Measurements from ENCODE around the gene TRIM13. TPM values are rescaled to one million over a fixed set of nuclear protein-coding genes. Genes with fewer than 3 reads are reported as not detected.

TRIM13 gene
- total RNA-seq, 3 donors from 2014 or later (not counting 1 experiment from before 2014, with no cell fraction given): 18.9 to 22.1 (median 20.6) TPM

DNA sequence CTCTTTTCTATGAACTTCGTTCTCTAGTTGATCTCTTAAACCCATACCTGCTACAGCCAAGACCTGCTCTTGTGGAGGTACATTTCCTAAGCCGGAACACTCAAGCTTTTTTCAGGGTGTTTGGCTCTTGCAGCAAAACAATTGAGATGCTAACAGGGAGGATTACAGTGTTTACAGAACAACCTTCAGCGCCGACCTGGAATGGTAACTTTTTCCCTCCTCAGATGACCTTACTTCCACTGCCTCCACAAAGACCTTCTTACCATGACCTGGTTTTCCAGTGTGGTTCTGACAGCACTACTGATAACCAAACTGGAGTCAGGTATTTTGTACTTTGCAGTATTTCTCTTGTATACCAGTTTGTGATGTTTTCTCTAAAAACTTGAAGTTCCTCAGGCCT is 18.9 kb downstream of the TRIM13 start:
- Mint-ChIP-seq H3K4me3 (no peak overlapping the region), H3K9me3 (no peaks in the 10 kb centered on the region), H3K4me1 (peaks cover 33 to 43% of the 10 kb centered on the region in 2 donors), H3K36me3 (peaks cover 13% of the 10 kb centered on the region), H3K27ac (peak overlapping the region; percentile 58 to 59), H3K27me3 (ENCODE audit: low read depth in 2 of 2) (no peaks in the 10 kb centered on the region)
- no peak overlapping the region for H3K27ac ChIP-seq (ENCODE audit: low read length)
- no peaks in the 10 kb centered on the region for H3K9me3 ChIP-seq (ENCODE audit: control insufficient read depth, insufficient read depth, low read length)
- ATAC-seq (no peak), DNase-seq (no peak)
- H3K4me3 ChIP-seq (ENCODE audit: low read length): no peak overlapping the region
- H3K36me3 ChIP-seq (ENCODE audit: control insufficient read depth, insufficient read depth, low read length): peaks cover 47% of the 10 kb centered on the region
- H3K27me3 ChIP-seq (ENCODE audit: control insufficient read depth, insufficient read depth, low read length): no peaks in the 10 kb centered on the region
- TF ChIP-seq, protein P1, sequence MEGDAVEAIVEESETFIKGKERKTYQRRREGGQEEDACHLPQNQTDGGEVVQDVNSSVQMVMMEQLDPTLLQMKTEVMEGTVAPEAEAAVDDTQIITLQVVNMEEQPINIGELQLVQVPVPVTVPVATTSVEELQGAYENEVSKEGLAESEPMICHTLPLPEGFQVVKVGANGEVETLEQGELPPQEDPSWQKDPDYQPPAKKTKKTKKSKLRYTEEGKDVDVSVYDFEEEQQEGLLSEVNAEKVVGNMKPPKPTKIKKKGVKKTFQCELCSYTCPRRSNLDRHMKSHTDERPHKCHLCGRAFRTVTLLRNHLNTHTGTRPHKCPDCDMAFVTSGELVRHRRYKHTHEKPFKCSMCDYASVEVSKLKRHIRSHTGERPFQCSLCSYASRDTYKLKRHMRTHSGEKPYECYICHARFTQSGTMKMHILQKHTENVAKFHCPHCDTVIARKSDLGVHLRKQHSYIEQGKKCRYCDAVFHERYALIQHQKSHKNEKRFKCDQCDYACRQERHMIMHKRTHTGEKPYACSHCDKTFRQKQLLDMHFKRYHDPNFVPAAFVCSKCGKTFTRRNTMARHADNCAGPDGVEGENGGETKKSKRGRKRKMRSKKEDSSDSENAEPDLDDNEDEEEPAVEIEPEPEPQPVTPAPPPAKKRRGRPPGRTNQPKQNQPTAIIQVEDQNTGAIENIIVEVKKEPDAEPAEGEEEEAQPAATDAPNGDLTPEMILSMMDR (IDR thresholded peaks at IDR 0.05): no peak
- intact Hi-C loops (cut with micrococcal nuclease): no loop called here
- H3K4me1 ChIP-seq (ENCODE audit: control insufficient read depth, insufficient read depth, low read length): no peaks in the 10 kb centered on the region
- 96% methylated on average over 4 of the region's 4 CpGs for WGBS (ENCODE audit: insufficient coverage)

DNA sequence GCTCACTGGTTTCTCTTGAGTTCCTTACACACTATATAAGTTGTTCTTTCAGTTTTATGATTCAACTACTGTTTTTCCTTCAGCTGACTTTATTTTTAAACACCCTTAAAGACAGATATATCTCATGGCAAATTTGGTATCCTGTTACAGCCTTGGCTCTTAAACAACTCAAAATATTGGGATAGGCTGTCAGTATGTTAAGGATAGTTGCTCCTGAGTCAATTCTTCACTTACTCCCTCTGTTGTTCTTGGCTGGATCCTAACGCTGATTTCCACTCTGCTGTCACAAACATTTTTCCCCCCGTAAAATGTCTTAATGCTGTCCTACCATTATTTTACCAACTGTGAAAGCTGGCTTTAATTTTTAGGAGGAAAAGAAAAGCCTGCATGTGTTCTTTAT is 19.6 kb downstream of the TRIM13 start:
- H3K4me3 Mint-ChIP-seq: no peak overlapping the region
- peaks cover 13% of the 10 kb centered on the region for H3K36me3 Mint-ChIP-seq
- WGBS (ENCODE audit: insufficient coverage): no CpG with 5 or more reads among the region's 2 CpGs
- Histone ChIP-seq H3K36me3 (ENCODE audit: control insufficient read depth, insufficient read depth, low read length) (peaks cover 40% of the 10 kb centered on the region), H3K9me3 (ENCODE audit: control insufficient read depth, insufficient read depth, low read length) (no peaks in the 10 kb centered on the region), H3K4me3 (ENCODE audit: low read length) (no peak overlapping the region), H3K4me1 (ENCODE audit: control insufficient read depth, insufficient read depth, low read length) (no peaks in the 10 kb centered on the region), H3K27me3 (ENCODE audit: control insufficient read depth, insufficient read depth, low read length) (no peaks in the 10 kb centered on the region), H3K27ac (ENCODE audit: low read length) (no peak overlapping the region)
- intact Hi-C loops (cut with micrococcal nuclease): no loop called here
- ATAC-seq (no peak), DNase-seq (no peak)
- H3K4me1 Mint-ChIP-seq: peaks cover 33 to 36% of the 10 kb centered on the region in 2 donors
- TF ChIP-seq, protein P1 (IDR thresholded peaks at IDR 0.05): no peak
- H3K27me3 Mint-ChIP-seq (ENCODE audit: low read depth in 2 of 2): no peaks in the 10 kb centered on the region
- H3K27ac Mint-ChIP-seq: peak overlapping the region; percentile 58 to 59
- H3K9me3 Mint-ChIP-seq: no peaks in the 10 kb centered on the region

DNA sequence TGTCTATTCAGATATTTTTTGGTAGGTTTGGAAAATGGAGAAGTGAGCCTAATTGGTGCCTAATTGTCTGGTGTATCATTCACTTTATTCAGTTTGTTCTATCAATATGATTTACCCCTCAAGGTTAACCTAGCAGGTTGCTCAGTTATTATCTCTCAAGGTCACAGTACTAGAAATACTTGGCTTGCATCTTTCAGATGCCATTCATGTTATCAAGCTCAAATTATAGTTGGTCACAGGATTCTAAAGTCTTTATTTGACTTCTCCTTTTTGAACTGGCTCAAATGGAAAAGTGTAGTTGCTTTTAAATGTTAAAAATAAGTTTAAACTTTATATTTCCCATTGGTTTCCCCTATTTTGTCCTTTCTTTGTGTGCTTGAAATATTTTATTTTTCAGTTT is 21.0 kb downstream of the TRIM13 start:
- Mint-ChIP-seq H3K9me3 (no peaks in the 10 kb centered on the region), H3K4me1 (peaks cover 23 to 25% of the 10 kb centered on the region in 2 donors), H3K4me3 (no peak overlapping the region), H3K27me3 (ENCODE audit: low read depth in 2 of 2) (no peaks in the 10 kb centered on the region), H3K27ac (peak overlapping the region; percentile 20 to 39), H3K36me3 (peaks cover 13% of the 10 kb centered on the region)
- peaks cover 39% of the 10 kb centered on the region for H3K36me3 ChIP-seq (ENCODE audit: control insufficient read depth, insufficient read depth, low read length)
- ATAC-seq (no peak), DNase-seq (no peak)
- H3K27me3 ChIP-seq (ENCODE audit: control insufficient read depth, insufficient read depth, low read length): no peaks in the 10 kb centered on the region
- H3K27ac ChIP-seq (ENCODE audit: low read length): no peak overlapping the region
- TF ChIP-seq, protein P1 (IDR thresholded peaks at IDR 0.05): no peak
- intact Hi-C loops (cut with micrococcal nuclease): no loop called here
- no peak overlapping the region for H3K4me3 ChIP-seq (ENCODE audit: low read length)
- no peaks in the 10 kb centered on the region for H3K9me3 ChIP-seq (ENCODE audit: control insufficient read depth, insufficient read depth, low read length)
- no peaks in the 10 kb centered on the region for H3K4me1 ChIP-seq (ENCODE audit: control insufficient read depth, insufficient read depth, low read length)

DNA sequence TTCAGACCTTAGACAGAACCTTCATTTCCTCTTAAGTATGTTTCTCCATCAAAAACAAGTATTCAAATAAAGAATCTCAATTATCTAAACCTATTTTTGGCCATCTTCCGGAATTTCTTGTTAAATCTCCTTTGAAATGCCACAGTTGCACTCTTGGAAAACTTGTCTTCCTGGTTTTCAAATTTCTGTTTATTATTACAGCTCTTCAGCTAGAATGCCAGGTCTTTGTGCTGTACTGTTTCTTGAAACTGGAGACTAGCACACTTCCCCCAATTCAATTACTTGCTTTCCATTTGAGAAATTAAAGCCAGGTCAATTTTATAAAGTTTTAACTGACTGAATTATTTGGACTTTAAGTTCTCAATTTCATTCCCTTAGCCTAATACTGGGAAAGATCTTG is 28.6 kb downstream of the TRIM13 start:
- no peak for ATAC-seq
- H3K4me1 ChIP-seq (ENCODE audit: control insufficient read depth, insufficient read depth, low read length): no peaks in the 10 kb centered on the region
- DNase-seq: no peak
- 92% methylated on average over 1 of the region's 1 CpG for WGBS (ENCODE audit: insufficient coverage)
- no peak overlapping the region for H3K27ac ChIP-seq (ENCODE audit: low read length)
- peaks cover 10% of the 10 kb centered on the region in 2 donors for H3K4me1 Mint-ChIP-seq
- intact Hi-C loops (cut with micrococcal nuclease): no loop called here
- TF ChIP-seq, protein P1 (IDR thresholded peaks at IDR 0.05): no peak
- no peaks in the 10 kb centered on the region for H3K27me3 Mint-ChIP-seq (ENCODE audit: low read depth in 2 of 2)
- H3K27ac Mint-ChIP-seq: peak overlapping the region in 1 of 2 donors; percentile 51
- no peaks in the 10 kb centered on the region for H3K9me3 ChIP-seq (ENCODE audit: control insufficient read depth, insufficient read depth, low read length)
- no peaks in the 10 kb centered on the region for H3K36me3 Mint-ChIP-seq
- H3K4me3 ChIP-seq (ENCODE audit: low read length): no peak overlapping the region
- H3K36me3 ChIP-seq (ENCODE audit: control insufficient read depth, insufficient read depth, low read length): peaks cover 20% of the 10 kb centered on the region
- no peaks in the 10 kb centered on the region for H3K9me3 Mint-ChIP-seq
- H3K4me3 Mint-ChIP-seq: no peak overlapping the region
- no peaks in the 10 kb centered on the region for H3K27me3 ChIP-seq (ENCODE audit: control insufficient read depth, insufficient read depth, low read length)
